IgD-negative memory B cell (primary cell): ENCODE results near the gene ADAM10. TPM values are rescaled to one million over a fixed set of nuclear protein-coding genes. Genes with fewer than 3 reads are reported as not detected.

ENCODE experiments used
- H3K27ac Mint-ChIP-seq, 3 donors: one replicate each; pipeline ENCODE4 v1.8.0; 2020 to 2022; ENCODE audit warnings: mild to moderate bottlenecking in 3 of 3, mixed read lengths in 3 of 3, moderate library complexity in 1 of 3
- H3K27me3 Mint-ChIP-seq: one replicate; pipeline ENCODE4 v1.8.0; 2021; ENCODE audit warnings: mixed read lengths
- H3K36me3 Mint-ChIP-seq: one replicate; pipeline ENCODE4 v1.8.0; 2020; ENCODE audit warnings: mild to moderate bottlenecking, mixed read lengths
- H3K4me1 Mint-ChIP-seq, 3 donors: one replicate each; pipeline ENCODE4 v1.8.0; 2020 to 2022; ENCODE audit warnings: mixed read lengths in 3 of 3, mild to moderate bottlenecking in 1 of 3
- H3K4me3 Mint-ChIP-seq, 4 donors: one replicate each; pipeline ENCODE4 v1.8.0; 2020 to 2022; ENCODE audit warnings: mild to moderate bottlenecking in 4 of 4, mixed read lengths in 4 of 4, moderate library complexity in 3 of 4
- H3K9me3 Mint-ChIP-seq, 3 donors: one replicate each; pipeline ENCODE4 v1.8.0; 2020 to 2021; ENCODE audit warnings: mixed read lengths in 3 of 3, mild to moderate bottlenecking in 1 of 3
- polyA plus RNA-seq: library from polyadenylated mRNA; unstranded; fragments of 300-500 nt; fragmentation: Illumina TruSeq; gene quantifications from one replicate; pipeline ENCODE4 v1.2.3, GENCODE V29; 2021

Gene ADAM10
- polyA plus RNA-seq, 1 donor from 2014 or later: 91.9 TPM

- Mint-ChIP-seq H3K4me1 (peaks cover 11 to 19% (median 19%) of the 10 kb centered on the region in 3 donors), H3K9me3 (no peaks in the 10 kb centered on the region), H3K4me3 (no peak overlapping the region), H3K36me3 (peaks cover 12% of the 10 kb centered on the region), H3K27ac (no peak overlapping the region), H3K27me3 (no peaks in the 10 kb centered on the region)
Measured at GRCh38 chr15:58715266-58715917, 34.1 kb downstream of the ADAM10 start.

- H3K27me3 Mint-ChIP-seq: no peaks in the 10 kb centered on the region
- no peak overlapping the region for H3K4me3 Mint-ChIP-seq
- peaks cover 15 to 18% (median 16%) of the 10 kb centered on the region in 3 donors for H3K4me1 Mint-ChIP-seq
- H3K36me3 Mint-ChIP-seq: peaks cover 13% of the 10 kb centered on the region
- no peaks in the 10 kb centered on the region for H3K9me3 Mint-ChIP-seq
- no peak overlapping the region for H3K27ac Mint-ChIP-seq
Measured at GRCh38 chr15:58710701-58711100, 38.8 kb downstream of the ADAM10 start.

GRCh38 chr15:58707397-58707796 is 42.1 kb downstream of the ADAM10 start:
- no peaks in the 10 kb centered on the region for H3K9me3 Mint-ChIP-seq
- H3K4me1 Mint-ChIP-seq: peaks cover 18 to 28% (median 25%) of the 10 kb centered on the region in 3 donors
- peaks cover 14% of the 10 kb centered on the region for H3K36me3 Mint-ChIP-seq
- H3K4me3 Mint-ChIP-seq: peak overlapping the region in 1 of 4 donors; percentile 58
- no peak overlapping the region for H3K27ac Mint-ChIP-seq
- no peaks in the 10 kb centered on the region for H3K27me3 Mint-ChIP-seq

- Mint-ChIP-seq H3K9me3 (peaks cover 0 to 4% (median 0%) of the 10 kb centered on the region in 3 donors), H3K4me3 (no peak overlapping the region), H3K4me1 (peaks cover 24 to 36% (median 33%) of the 10 kb centered on the region in 3 donors), H3K27me3 (no peaks in the 10 kb centered on the region), H3K36me3 (peaks cover 24% of the 10 kb centered on the region), H3K27ac (no peak overlapping the region)
Measured at GRCh38 chr15:58705105-58705504, 44.4 kb downstream of the ADAM10 start.

GRCh38 chr15:58704155-58704865 is 45.2 kb downstream of the ADAM10 start:
- no peak overlapping the region for H3K27ac Mint-ChIP-seq
- peaks cover 24% of the 10 kb centered on the region for H3K36me3 Mint-ChIP-seq
- H3K4me3 Mint-ChIP-seq: no peak overlapping the region
- H3K9me3 Mint-ChIP-seq: peaks cover 0 to 9% (median 0%) of the 10 kb centered on the region in 3 donors
- H3K27me3 Mint-ChIP-seq: no peaks in the 10 kb centered on the region
- H3K4me1 Mint-ChIP-seq: peaks cover 27 to 36% (median 35%) of the 10 kb centered on the region in 3 donors

- Mint-ChIP-seq H3K36me3 (peaks cover 24% of the 10 kb centered on the region), H3K27ac (peak overlapping the region in 1 of 3 donors; percentile 46), H3K27me3 (no peaks in the 10 kb centered on the region), H3K9me3 (peaks cover 0 to 15% (median 0%) of the 10 kb centered on the region in 3 donors), H3K4me1 (peaks cover 31 to 39% (median 32%) of the 10 kb centered on the region in 3 donors), H3K4me3 (peak overlapping the region in 2 of 4 donors; percentile 12 to 22)
Measured at GRCh38 chr15:58703610-58704009, 45.9 kb downstream of the ADAM10 start.

GRCh38 chr15:58702233-58702632 is 47.3 kb downstream of the ADAM10 start:
- Mint-ChIP-seq H3K9me3 (peaks cover 0 to 16% (median 2%) of the 10 kb centered on the region in 3 donors), H3K4me1 (peaks cover 29 to 43% (median 32%) of the 10 kb centered on the region in 3 donors), H3K36me3 (peaks cover 19% of the 10 kb centered on the region), H3K27ac (no peak overlapping the region), H3K4me3 (no peak overlapping the region), H3K27me3 (no peaks in the 10 kb centered on the region)

GRCh38 chr15:58701376-58701775 is 48.1 kb downstream of the ADAM10 start:
- Mint-ChIP-seq H3K4me3 (peak overlapping the region in 1 of 4 donors; percentile 30), H3K27ac (peak overlapping the region in 1 of 3 donors; percentile 37), H3K9me3 (peaks cover 0 to 16% (median 2%) of the 10 kb centered on the region in 3 donors), H3K27me3 (no peaks in the 10 kb centered on the region), H3K36me3 (peaks cover 19% of the 10 kb centered on the region), H3K4me1 (peaks cover 25 to 41% (median 32%) of the 10 kb centered on the region in 3 donors)

GRCh38 chr15:58699769-58700168 is 49.7 kb downstream of the ADAM10 start:
- H3K4me3 Mint-ChIP-seq: peak overlapping the region in 1 of 4 donors; percentile 7
- H3K4me1 Mint-ChIP-seq: peaks cover 24 to 42% (median 27%) of the 10 kb centered on the region in 3 donors
- H3K27ac Mint-ChIP-seq: no peak overlapping the region
- no peaks in the 10 kb centered on the region for H3K27me3 Mint-ChIP-seq
- peaks cover 17% of the 10 kb centered on the region for H3K36me3 Mint-ChIP-seq
- H3K9me3 Mint-ChIP-seq: peaks cover 0 to 16% (median 2%) of the 10 kb centered on the region in 3 donors

GRCh38 chr15:58698887-58699641 is 50.4 kb downstream of the ADAM10 start:
- Mint-ChIP-seq H3K4me3 (peak overlapping the region in 2 of 4 donors; percentile 60 to 80), H3K4me1 (peaks cover 26 to 43% (median 27%) of the 10 kb centered on the region in 3 donors), H3K36me3 (peaks cover 16% of the 10 kb centered on the region), H3K9me3 (peaks cover 0 to 16% (median 2%) of the 10 kb centered on the region in 3 donors), H3K27ac (peak overlapping the region in 2 of 3 donors; percentile 28 to 57), H3K27me3 (no peaks in the 10 kb centered on the region)

GRCh38 chr15:58697220-58697619 is 52.3 kb downstream of the ADAM10 start:
- no peaks in the 10 kb centered on the region for H3K27me3 Mint-ChIP-seq
- peaks cover 20 to 34% (median 21%) of the 10 kb centered on the region in 3 donors for H3K4me1 Mint-ChIP-seq
- H3K36me3 Mint-ChIP-seq: peaks cover 16% of the 10 kb centered on the region
- peaks cover 0 to 16% (median 2%) of the 10 kb centered on the region in 3 donors for H3K9me3 Mint-ChIP-seq
- peak overlapping the region in 2 of 3 donors; percentile 48 to 74 for H3K27ac Mint-ChIP-seq
- H3K4me3 Mint-ChIP-seq: peak overlapping the region in 1 of 4 donors; percentile 17

GRCh38 chr15:58696738-58697137 is 52.8 kb downstream of the ADAM10 start:
- H3K4me1 Mint-ChIP-seq: peaks cover 17 to 35% (median 24%) of the 10 kb centered on the region in 3 donors
- no peak overlapping the region for H3K4me3 Mint-ChIP-seq
- no peak overlapping the region for H3K27ac Mint-ChIP-seq
- H3K9me3 Mint-ChIP-seq: peaks cover 0 to 16% (median 2%) of the 10 kb centered on the region in 3 donors
- H3K36me3 Mint-ChIP-seq: peaks cover 16% of the 10 kb centered on the region
- no peaks in the 10 kb centered on the region for H3K27me3 Mint-ChIP-seq

GRCh38 chr15:58694641-58695398 is 54.7 kb downstream of the ADAM10 start:
- H3K4me1 Mint-ChIP-seq: peaks cover 26 to 39% (median 27%) of the 10 kb centered on the region in 3 donors
- H3K36me3 Mint-ChIP-seq: peaks cover 3% of the 10 kb centered on the region
- H3K27me3 Mint-ChIP-seq: no peaks in the 10 kb centered on the region
- no peak overlapping the region for H3K4me3 Mint-ChIP-seq
- H3K9me3 Mint-ChIP-seq: peaks cover 0 to 9% (median 2%) of the 10 kb centered on the region in 3 donors
- H3K27ac Mint-ChIP-seq: peak overlapping the region in 1 of 3 donors; percentile 57

- H3K4me3 Mint-ChIP-seq: peak overlapping the region in 1 of 4 donors; percentile 18
- H3K4me1 Mint-ChIP-seq: peaks cover 21 to 35% (median 28%) of the 10 kb centered on the region in 3 donors
- H3K27ac Mint-ChIP-seq: peak overlapping the region in 1 of 3 donors; percentile 73
- H3K36me3 Mint-ChIP-seq: peaks cover 3% of the 10 kb centered on the region
- no peaks in the 10 kb centered on the region for H3K27me3 Mint-ChIP-seq
- no peaks in the 10 kb centered on the region for H3K9me3 Mint-ChIP-seq
Measured at GRCh38 chr15:58690703-58691102, 58.8 kb downstream of the ADAM10 start.
